Activated T-cell treated with anti-CD3 and anti-CD28 coated beads, Interleukin-2, amount 50 U/mL, for 48 hours (primary cell): Measurements from ENCODE around the gene ALDH16A1.

ENCODE experiments used
- DNase-seq, 2 experiments: peaks; one replicate each; pipeline ENCODE4 v3.0.0-alpha.2; 2020

ALDH16A1 gene

DNA sequence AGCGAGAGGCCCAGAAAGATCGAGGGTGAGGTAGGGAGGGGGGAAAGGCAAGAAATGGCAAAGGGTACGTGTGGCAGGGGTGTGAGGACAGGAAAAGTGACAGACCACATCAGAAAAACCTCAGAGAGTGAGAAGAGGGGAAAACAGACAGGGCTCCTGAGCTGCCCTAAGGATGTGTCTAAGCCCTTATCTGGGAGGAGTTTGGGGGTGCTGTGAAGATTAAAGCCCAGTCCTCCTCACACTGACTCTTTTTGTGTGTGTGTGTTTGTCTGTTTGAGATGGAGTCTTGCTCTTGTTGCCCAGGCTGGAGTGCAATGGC lies 29.1 kb upstream of the ALDH16A1 start:
- no peak for DNase-seq

DNA sequence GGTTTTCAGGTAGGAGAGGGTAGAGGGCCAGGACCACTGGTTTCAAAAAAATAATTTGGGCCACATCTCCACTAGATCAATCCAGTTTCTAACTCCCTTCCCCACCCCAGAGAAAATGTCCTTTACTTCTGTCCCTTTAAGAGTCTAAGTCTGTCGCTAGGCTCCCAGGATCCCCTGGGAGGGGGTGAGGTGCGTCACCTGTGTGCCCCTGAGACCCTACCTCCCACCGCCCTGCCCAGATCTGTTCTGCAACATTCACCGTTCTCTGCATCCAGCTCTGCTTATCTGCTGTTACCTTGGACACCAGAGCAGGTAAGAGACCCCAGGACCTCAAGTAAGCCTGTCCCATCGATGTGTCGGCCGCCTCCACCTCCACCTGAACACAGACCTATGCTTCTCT lies 27.8 kb upstream of the ALDH16A1 start, which contains the start of gene GFY:
Gene GFY (plus strand): TSS at position 211 of the 400 bp plus-strand sequence. CDS start 1,043 bp downstream, outside the sequence.
- no peak for DNase-seq

DNA sequence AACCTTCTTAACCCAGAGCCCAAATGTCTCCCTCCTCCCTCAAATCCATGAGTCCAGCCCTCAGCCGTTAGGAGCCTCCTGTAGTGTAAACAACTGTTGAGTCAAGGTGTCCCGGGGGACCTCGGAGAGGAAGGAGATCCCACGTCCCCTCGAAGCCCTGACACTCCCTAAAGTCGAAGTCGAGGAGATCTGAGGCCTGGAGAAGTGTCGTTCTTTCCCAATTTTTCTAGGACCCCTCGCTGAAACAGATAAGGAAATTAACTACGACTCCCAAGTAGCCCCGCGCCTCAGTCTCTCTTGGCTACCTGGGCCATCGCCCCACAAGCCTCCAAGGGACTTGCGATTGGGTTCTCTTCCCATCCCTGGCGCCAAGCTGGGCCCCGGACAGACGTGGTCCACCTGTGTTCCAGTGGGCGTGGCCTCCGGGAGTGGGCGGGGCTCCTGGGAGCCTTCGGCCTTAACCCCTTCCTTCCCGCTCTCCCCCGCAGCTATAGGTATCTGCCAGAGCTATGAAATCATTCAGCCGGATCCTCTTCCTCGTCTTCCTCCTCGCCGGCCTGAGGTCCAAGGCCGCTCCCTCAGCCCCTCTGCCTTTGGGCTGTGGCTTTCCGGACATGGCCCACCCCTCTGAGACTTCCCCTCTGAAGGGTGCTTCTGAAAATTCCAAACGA lies 27.0 kb upstream of the ALDH16A1 start:
- DNase-seq: peak; percentile 60 to 65

DNA sequence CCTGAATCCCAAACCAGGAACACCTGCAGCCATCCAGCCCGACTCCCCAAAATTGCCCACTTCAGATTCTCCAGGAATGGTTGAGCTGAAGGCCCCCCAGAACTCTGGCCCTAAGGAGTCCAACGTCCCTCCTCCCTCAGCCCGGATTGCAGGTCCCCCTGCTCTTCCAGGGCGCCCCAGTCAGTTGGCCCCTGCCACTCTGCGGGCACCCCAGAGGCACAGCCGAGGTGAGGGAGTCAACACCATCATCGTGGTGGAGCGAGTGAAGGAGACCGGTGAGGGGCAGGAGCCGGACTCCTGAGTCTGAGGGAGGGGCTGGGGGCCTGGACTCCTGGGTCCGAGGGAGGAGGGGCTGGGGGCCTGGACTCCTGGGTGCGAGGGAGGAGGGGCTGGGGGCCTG lies 25.7 kb upstream of the ALDH16A1 start:
- no peak for DNase-seq

DNA sequence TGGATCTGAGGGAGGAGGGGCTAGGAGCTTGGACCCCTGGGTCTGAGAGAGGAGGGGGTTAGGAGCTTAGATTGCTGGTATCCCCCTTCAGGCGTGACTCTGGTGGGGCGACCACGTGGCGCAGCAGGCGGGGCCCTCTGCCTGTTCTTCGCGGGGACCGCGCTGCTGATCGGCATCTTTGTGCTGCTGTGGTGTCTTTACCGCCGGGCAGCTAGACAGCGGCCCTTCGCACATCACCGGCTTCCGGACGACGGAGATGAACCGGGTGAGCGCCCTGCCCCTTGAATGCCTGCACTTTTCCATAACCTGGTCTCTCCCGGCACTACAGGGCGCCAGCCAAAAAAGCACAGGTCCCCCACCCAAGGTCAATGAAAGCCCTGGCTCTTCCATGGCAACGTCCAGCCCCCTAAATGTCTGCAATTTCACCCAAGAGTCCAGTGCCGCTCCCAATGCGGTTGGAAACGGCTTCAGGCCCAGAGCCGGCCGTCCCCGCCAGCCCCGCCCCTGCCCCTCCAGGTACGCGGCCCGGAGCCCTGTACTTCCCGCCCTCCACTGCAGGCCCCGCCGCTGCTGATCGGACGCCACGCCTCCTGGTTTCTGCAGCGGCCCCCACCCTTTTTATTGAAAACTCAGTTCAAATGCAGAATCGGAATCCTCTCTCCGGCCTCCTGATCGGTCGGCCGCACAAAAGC lies 25.0 kb upstream of the ALDH16A1 start:
- DNase-seq: no peak

DNA sequence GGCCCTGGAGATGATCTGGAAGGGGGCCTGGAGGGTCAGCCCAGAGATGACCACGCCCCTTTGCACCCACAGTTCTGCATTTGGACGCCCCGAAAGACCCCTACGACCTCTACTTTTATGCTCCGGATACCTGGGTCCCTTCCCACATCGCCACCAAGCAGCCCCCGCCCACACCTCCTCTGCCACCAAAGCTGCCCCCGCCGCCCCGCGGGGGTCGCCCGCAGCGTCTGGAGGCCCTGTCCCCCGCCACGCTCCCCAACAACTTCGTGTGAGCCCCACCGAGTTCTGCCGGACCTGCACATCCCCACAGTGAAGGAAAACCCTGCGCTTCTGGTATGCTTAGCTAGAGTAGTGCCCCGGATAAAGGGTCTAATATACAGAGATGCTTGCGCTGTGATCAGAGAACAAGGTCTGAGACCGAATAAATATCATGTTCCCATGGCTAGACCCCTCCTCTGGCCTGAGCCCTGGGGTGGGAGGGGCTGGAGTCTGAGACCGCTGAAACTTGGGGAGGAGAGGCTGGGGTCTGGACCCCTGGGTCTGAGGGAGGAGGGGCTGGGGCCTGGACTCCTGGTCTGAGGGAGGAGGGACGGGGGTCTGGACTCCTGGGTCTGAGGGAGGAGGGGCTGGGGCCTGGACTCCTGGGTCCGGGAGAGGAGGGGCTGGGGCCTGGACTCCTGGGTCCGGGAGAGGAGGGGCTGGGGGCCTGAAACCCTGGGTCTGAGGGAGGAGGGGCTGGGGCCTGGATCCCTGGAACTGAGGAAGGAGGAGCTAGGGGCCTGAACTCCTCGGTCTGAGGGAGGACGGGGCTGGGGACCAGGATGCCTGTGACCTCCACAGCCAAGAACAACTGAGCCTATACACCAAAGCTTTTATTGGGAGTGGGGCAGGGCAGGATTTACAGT lies 24.2 kb upstream of the ALDH16A1 start:
- DNase-seq: no peak

DNA sequence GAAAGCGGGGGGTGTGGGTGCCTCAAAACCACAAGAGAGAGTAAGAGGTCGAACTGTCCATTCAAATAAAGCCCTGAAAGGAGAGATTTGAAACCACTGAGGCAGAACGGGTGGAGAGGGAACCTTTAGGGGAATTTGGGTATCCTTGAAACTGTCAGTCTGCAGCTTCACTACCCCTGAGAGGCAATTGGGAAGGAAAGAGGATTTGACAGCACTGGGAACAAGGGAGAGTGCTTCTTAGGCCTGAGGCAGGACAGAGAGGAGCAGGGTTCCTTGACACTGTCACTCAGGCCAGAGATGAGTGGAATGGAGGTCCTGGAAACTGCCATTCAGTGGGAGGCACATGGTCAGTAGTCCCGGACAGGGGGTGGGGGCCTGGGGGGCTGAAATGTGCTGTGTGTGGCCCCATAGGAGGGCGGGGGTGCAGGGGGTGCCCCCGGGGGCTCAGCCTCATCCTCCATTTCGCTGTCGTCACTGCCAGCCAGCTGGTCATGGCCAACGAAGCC lies 22.8 kb upstream of the ALDH16A1 start:
- no peak for DNase-seq

DNA sequence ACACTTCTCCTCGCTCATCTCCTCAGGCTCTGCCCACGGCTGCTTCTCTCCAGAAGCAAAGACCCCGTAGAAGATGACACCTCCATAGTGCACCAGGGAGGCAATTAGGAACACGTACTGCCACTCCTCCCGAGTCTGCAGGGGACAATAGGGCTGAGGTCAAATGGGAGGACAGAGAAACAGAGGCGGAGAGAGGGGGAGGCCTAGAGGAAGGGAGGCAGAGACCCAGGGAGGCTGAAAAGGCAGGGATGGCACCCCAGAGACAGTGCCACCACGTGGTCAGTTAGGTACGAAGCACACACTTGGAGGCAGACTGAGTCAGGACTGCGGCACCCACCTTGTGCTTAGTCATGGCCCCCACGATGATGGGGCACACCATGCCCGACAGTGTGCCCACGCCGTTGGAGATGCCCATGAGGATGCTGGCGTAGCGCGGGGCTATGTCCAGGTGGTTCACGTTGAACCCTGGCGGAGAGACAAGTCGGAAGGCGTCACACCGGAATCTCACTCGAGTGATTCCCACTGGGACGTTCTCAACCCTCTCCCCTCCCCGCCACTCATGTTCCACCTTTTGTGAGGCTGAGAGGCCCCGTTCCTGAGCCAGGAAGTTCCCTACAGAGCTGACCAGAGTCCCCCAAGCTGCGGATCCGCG lies 22.2 kb upstream of the ALDH16A1 start:
- peak; percentile 56 to 61 for DNase-seq

DNA sequence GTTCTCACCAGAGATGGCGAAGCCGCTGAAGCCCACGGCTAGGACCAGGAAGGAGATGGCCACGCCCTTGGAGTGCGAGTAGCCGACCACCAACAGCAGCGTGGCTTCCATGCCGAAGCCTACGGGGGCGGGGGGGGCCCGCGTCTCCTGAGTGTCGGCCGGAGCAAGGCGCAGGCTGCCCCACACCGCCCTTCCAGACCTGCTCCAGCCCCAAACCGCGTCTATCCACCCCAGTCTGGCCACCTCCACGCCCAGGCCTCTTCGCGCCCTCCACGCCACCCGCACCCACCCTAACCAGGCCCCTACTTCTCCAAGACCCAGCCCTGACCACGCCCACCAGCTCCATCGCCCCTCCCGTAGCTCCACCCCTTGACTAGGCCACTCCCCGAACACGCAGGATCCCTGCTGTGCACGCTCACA lies 21.7 kb upstream of the ALDH16A1 start:
- DNase-seq: peak; percentile 57 to 65

DNA sequence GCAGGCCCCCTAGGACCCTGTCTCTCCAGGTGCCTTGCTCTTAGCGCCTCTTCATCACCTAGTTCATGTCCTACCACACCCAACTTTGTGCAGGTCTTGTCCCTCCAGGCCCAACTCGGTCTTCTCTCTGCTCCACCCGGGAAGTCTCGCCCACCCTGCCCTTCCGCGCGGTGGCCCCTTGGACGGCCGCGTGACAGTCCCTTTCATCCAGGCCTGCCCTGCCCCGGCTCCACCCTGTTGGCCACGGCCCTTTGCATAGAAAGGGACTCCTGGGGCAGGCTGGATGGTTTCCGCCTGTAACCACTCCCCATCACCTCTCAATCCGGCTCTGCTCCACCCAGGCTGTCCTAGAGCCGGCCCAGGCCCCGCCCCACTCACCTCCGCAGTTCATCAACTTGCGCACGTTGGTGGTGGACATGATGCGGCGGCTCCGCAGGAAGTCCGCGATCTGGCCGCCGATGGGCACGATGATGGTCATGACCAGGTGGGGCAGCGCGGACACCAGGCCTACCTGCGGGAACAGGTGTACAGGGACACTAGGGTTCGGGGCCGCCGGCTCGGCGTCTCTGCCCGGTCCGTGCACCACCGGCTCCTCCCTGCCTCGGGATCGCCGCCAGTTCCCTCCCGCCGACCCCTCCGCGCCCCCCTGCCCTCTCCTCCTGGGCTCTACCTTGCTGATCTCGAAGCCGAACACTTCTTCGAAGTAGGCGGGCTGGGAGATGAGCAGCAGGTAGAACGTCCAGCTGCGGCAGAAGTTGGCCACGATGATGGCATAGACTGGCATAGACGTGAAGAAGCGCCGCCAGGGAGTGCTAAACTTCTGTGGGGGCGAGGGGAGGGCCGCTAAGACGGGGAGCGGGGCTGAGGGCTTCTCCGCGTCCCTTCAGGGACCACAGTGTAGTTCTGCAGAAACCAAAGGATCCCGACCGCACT lies 20.6 kb upstream of the ALDH16A1 start:
- DNase-seq: peak in 1 of 2 experiments; percentile 55

DNA sequence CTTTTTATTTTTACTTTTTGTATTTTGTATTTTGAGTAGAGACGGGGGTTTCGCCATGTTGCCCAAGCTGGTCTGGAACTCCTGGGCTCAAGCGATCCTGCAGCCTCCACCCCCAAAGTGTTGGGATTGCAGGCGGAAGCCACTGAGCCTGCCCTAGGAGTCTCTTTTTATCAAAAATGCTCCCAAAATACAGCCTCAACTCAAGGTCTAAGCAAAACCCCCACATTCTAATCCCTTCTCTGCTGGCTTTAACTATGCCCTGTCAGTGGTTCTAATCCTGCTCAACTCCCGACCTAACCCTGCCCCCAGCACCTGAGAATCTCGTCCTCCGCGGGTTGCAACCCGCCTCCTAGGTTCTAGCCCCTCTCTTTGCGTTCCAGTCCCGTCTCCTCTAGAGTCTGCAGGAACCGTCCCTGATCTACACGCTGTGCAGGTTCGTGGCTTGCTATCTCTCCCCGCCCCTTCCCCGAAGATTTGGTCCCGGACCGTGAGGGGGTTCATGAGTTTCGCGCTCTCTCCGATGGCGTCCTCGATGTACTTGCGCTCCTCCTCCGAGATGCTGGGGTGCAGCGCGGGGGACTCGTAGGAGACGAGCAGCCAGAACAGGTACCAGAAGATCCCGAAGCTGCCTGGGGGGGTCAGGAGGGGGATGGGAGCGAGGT lies 19.7 kb upstream of the ALDH16A1 start:
- no peak for DNase-seq

DNA sequence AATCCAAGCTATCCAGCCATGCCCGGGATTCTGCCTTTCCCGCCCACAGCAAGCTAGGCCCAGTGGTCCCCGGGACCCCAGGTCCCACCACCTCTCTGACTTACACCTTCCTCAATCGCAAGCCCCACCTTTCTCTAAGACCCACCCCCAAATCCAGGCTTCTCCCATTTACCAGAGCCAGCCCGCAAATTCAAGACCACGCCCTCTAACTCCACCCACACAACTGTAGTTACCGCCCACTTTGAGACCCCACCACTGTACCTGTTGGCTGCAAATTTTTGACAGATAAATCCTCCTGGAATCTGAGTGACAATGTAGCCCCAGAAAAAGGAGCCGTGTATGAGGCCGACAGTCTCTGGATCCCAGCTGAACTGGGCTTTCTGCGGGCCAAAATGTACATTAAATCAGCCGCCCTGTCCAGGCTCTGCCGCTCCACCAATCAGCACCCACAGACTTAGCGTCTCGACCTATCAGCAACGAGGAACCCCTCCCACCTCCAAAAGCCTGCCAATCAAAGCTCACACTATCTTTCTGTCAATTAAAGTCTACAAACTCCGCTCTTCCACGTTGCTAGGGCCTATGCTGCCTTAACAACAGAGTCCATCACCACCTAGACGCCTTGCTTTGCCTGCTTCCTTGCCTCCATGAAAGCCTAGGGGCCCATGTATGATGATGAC lies 18.0 kb upstream of the ALDH16A1 start:
- no peak for DNase-seq

DNA sequence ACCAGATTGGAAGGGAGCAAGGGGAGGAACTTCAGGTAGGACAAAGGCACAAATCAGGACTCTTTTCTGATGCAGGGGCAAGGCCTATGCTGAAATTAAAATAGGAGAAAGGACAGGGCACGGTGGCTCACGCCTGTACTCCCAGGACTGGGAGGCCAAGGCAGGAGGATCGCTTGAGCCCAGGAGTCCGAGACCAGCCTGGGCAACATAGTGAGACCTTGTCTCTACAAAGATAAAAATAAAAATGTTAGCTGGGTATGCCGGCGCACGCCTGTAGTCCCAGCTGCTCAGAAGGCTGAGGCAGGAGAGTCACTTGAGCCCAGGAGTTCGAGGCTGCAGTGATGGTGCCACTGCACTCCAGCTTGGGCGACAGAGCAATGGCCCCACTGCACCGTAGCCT lies 17.4 kb upstream of the ALDH16A1 start:
- no peak for DNase-seq

DNA sequence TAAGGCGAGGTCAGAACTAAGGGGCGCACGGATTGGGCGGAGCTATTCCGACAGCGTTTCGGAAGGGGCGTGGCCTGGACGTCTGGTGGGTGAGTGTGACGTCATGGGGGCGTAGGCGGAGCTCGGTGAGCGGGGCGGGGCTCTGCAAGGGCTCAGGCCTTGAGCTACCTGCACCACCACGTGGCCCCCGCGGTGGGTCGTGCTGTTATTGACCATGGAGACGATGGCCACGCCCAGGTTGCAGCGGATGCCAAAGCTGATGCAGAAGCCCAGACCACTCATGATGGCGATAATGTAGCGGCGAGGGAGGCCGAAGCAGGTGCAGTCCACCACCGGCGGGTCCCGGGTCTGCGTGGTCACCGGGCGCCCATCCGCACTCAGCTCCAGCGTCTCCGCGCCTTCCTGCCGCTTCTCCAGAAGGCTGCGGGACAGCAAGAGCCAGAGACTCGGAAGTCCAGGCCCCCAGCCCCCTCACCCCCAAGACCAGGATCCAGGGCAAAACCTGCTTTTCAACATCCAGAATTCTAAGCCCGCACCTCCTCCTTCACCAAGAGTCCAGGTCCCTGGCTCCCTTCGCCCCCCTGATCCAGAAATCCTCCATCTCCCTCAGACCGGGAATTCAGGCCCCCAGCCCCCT lies 16.5 kb upstream of the ALDH16A1 start:
- peak; percentile 75 to 81 for DNase-seq

DNA sequence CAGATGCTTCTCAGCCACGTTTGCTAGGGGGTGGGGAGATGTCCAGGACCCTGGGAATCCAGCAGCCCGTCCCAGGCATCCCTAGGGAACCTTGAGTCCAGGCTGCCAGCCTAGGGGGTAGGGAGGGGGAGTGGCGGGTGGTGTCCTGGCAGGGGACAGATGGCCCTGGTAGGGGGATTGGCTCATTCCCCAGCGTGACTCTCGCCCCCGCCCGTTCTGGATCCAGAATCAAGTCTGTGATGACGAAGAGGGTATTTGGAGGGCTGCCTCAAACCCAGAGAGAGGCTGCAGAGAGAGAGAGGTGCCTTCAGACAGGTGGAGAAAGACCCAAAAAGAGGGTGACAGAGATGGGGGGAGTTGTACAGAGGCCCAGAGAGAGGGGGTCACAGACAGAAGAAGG lies 15.8 kb upstream of the ALDH16A1 start:
- DNase-seq: no peak

DNA sequence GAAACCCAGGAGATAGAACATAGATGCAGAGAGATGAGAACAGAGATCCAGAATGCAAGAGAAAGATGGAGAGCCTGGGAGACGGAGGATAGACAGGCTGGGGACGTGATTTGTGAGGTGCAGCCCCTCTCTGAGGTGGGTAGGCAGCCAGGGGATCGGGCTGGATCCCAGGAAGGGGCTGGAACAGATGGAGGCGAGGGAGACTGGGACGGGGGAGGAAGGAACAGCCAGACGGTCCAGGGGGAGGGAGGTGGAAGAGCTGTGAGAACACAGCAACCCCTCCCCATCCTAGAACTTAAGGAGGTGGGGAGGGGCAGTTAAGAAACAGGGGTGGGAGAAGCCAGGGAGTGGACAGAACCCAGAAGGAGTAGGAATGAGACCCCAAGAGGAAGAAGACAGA lies 14.8 kb upstream of the ALDH16A1 start:
- DNase-seq: no peak

DNA sequence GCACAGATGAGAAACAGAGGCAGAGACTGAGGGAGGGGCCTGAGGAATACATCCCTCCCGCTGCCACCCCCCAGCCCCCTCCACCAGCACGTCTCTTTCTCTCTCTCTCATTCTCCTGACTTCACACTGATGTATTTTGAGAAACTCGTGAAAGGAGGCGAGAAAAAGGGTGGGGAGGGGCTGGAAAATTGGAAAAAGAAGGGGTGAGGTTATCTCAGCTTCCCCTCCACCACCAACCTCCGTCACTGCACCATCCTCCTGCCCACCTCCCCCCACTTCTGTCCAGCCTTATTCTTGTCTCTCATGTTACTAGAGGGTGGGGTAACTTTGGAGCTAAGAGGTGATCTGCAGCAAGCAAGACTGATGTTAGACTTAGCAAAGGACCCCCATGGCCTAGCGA lies 13.2 kb upstream of the ALDH16A1 start:
- no peak for DNase-seq

DNA sequence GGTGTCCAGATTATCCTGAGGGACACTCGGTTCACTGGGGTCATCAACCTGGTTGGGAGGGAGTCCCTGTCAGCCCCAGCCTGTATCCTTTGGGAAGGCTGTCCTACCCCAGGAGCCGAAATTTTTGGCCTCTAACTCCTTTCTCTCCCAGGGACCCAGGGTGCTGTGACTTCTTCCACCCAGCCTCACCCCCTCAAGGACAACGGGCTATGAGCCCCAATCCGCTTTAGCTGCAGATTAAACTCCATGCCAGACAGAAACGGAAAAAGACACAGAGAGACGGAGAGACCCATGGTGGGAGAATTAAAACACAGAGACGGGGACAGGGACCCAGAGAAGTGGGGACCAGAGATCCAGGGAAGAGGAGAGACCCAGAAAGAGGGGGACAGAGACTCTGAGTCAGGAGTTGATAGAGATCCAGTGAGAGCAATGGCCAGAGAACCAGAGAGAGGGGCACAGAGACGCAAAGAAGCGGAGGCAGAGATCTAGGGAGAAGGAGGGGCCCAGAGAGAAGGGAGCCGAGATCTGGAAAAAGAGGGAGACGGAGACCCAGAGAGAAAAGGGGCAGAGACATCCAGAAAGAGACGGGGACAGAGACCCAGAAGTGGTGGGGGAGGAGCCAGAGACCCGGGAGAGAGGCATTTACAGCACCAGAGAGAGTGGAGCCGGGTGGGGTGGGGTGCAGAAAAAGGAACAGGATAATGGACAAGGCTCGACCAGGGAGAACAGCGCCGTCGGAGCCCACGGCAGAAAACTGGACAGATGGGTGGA lies 12.4 kb upstream of the ALDH16A1 start:
- no peak for DNase-seq
